GM21786 (cell line): Measurements from ENCODE around the gene PTGES3L.
A peak's percentile ranks its signal among the peaks of the same experiment; 100 is the strongest.
"Not testable (repeated sequence)": the region's sequence is repeated elsewhere in the genome, so short reads cannot be mapped to it uniquely, and the experiment has no call there.

Experiments used
- ATAC-seq: cut with Tn5 transposase; IDR thresholded peaks from one replicate; pipeline ENCODE4 v1.9.1; 2021; ENCODE audit not compliant: unreplicated experiment

The PTGES3L gene

DNA sequence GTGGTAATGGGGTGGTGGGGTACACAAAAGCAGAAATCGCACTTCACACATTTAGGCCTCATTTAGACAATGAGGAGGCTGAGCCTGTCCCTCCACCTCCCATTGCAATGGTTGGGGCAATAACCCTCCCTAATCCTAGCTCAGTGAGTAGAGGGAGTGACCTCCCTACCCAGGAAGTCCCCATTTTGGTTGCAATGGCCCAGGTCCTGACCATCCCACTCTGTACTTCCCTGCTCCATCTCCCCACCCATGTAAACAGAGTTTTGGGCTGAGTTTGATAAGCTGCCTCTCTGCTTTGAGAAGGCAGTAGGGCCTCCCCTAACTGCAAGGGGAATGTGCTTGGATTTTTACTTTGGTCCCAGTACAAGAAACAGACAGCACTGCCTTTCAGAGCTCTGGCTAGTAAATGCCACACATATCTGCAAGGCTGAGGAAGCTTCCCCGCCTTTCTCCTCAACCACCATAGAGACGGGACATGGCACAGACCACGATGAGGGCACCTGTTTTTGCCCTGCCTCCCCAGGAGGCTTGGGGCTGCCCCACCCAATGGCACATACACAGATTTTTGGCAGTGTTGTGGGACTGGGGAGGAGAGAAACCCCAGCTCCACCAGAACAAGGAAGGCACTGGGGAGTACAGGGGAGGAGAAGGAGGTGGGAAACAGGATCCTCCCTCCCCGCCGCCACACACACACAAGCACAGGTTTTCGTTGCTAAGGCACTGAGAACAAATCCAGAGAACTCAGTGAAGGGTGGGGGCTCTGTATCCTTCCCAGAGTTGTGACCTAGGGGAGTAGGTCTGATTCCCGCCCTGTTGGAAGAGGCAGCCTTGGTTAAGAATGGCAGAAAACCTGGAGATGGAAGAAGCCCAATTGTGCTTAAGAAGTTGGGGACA is 35.0 kb upstream of the PTGES3L start:
- ATAC-seq: no peak

DNA sequence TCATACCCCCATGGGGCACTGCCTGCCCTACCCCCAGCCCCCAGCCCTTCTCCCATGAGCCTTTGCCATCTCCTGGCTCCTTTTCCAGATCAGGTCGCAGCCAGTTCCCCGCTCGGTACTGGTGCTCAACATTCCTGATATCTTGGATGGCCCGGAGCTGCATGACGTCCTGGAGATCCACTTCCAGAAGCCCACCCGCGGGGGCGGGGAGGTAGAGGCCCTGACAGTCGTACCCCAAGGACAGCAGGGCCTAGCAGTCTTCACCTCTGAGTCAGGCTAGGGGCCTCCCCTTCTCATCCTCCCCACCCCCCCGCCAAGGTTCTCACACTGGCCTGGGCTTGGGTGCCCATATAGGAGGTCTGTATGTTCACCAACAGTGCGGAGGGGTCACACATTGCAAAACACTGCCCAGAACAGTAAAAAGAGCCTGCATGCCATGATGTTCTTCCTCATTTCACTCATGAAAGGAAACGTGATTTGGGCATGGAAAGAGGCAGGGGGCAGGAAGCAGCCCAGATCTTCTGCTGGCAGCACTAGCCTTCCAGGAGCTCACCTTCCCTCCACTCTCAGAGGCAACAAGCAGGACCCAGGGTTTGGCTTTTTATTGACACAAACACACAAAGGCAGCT is 34.3 kb upstream of the PTGES3L start:
- no peak for ATAC-seq

DNA sequence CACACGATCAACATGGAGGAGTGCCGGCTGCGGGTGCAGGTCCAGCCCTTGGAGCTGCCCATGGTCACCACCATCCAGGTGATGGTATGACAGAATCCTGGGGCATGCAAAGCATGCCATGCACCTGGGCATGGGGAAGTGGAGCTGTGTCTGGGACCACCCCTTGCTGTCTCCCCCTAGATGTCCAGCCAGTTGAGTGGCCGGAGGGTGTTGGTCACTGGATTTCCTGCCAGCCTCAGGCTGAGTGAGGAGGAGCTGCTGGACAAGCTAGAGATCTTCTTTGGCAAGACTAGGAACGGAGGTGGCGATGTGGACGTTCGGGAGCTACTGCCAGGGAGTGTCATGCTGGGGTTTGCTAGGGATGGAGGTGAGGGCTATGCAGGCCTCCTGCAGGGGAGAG is 33.4 kb upstream of the PTGES3L start:
- ATAC-seq: no peak

DNA sequence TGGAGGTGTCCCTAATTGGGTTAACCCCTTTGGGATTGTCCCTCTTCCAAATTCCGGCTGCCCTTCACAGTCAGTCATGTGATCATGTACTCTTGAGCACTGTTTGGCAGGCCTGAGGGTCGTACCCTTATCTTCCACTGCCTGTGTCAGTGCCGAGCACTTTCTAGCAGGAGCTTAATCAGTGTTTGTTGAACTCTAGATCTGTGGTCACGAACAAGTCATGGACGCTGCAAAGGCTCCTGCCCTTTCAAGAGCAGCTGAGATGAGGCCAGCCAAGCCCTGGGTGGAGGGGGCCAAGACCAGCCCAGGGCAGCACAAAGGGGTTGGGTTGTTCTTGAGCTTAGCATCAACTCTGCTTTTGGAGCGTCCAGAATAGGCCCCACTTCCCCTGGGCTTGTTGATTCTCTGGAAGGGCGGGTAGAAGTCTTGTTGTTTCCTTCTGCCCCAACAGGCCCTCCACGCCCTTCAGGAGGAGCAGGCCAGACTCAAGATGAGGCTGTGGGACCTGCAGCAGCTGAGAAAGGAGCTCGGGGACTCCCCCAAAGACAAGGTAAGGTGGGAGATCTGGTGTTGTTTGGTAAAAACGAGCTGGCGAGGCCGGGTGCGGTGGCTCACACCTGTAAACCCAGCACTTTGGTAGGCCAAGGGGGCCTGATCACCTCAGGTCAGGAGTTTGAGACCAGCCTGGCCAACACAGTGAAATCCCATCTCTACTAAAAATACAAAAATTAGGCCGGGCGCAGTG is 32.0 kb upstream of the PTGES3L start:
- ATAC-seq: no peak

DNA sequence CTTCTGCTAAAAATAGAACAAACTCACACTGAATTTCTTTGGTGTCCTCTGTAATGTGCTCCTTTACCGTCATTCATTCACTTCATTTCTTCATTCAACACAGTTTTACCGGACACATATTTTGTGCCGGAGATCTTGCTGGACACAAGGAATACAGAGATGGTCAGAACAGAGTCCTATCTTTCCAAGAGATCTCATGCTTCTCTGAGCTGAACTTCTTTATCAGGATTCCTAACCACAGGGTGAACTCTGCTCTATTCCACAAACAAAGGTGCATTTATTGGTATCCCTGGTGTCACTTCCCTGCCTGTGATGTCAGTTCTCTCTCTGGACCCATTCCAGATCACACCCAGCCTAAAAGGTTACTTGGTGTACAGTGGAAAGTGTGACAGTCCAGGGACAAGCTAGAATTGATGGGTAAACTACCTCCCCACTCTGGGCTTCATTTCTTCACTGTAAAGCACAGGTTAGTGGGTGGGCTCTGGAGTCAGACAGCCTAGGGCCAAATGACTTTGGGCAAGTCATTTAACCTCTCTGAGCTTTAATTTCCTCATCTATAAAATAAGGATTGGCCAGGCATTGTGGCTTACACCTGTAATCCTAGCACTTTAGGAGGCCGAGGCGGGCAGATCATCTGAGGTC is 30.9 kb upstream of the PTGES3L start:
- ATAC-seq: no peak

DNA sequence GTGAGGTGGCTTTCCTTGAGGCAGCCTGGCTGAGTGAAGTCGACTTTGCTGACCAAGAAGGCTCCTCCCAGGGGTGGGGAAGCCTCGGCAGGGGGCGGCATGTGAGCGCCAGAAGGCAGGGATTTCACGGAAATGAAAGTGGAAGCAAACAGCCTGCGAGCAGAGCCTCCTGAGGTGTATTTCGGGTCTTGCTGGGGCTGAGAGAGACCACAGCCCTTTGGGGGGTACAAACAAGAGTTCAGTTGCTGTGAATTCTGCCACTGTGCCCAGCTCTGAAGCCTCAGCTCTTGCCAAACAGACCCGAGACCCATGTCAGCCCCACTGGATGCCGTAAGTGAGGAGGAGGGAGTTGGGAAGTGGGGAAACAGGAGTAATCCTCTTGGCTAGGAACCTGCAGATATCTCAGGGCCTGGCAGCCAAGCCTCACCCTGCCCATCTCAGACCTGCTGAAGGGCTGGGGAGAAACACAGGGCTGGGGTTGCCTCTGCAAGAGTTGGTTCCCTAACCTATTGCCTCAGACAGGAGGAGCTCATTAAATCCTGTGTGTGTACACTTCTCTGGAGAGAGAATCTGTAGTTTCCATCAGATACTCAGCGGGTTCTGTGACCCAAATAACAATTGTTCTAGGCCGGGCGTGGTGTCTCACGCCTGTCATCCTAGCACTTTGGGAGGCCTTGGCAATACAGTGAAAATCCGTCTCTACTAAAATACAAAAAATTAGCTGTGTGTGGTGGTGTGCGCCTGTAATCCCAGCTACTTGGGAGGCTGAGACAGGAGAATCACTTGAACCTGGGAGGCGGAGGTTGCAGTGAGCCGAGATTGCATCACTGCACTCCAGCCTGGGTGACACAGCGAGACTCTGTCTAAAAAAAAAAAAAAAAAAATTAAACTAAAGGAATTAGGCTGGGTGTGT is 27.0 kb upstream of the PTGES3L start, which contains the start of gene IFI35:
IFI35 (plus strand) TSS at position 146 of the 913 bp plus-strand sequence; CDS start at position 310, 164 bp downstream.
- peak; percentile 81 for ATAC-seq

DNA sequence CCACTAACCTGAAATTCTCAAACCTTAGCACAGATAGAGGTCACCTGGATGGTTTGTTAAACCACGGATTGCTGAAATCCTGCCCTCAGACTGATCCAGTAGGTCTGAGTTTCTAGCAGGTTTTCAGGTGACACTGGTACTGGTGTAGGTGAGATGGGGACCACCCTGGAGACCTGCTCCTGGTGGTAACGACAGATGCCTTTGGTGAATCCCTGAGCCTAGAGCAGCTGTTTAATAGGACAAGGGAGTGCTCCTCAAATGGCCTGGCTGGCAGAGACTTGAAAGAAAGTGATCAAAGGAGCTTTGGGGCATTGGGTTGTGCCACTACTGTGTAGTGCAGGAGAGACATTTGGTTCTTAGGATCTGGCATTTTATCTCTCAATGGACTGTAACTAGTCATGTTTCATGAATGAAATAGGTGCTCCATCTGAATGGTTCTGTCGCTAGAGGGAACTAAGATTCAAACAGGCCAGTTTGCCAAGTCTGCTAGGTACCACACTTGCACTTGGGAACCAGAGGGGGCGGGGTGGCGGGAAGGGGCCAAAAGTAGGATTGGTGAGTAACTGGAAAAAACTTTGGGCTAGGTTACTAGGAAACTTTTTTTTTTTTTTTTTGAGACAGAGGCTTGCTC is 23.8 kb upstream of the PTGES3L start:
- no peak for ATAC-seq

DNA sequence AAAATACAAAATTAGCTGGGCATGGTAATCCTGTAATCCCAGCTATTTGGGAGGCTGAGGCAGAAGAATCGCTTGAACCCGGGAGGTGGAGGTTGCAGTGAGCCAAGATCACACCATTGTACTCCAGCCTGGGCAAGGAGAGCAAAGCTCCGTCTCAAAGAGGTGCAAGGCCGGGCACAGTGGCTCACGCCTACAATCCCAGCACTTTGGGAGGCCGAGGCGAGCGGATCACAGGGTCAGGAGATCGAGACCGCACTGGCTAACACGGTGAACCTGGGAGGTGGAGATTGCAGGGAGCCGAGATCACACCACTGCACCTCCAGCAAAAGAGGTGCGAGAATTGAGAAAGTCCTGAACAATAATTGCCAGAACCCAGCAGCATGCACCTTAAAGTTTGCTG is 21.0 kb upstream of the PTGES3L start:
- not testable (repeated sequence) for ATAC-seq

DNA sequence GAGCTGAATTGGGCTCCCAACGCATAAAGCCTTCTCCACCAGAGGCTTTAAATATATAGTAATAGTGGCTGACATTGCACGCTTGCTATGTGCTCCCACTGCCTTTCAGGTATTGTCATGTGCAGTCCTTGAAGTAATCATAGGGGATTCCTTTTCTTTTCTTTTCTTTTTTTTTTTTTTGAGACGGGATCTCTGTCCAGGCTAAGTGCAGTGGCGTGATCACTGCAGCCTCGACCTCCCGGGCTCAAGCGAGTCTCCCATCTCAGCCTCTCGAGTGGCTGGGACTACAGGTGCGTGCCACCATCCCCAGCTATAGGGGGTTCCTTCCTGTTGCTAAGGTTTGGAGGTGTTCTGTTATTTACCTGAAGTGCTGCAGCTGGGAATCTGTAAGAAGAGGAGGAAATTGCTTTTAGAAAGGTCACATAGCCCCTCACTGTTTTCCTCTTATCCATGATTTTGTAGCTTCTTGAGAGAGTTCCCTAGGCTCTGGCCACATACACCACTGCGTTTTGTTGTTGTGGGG is 19.2 kb upstream of the PTGES3L start:
- no peak for ATAC-seq

DNA sequence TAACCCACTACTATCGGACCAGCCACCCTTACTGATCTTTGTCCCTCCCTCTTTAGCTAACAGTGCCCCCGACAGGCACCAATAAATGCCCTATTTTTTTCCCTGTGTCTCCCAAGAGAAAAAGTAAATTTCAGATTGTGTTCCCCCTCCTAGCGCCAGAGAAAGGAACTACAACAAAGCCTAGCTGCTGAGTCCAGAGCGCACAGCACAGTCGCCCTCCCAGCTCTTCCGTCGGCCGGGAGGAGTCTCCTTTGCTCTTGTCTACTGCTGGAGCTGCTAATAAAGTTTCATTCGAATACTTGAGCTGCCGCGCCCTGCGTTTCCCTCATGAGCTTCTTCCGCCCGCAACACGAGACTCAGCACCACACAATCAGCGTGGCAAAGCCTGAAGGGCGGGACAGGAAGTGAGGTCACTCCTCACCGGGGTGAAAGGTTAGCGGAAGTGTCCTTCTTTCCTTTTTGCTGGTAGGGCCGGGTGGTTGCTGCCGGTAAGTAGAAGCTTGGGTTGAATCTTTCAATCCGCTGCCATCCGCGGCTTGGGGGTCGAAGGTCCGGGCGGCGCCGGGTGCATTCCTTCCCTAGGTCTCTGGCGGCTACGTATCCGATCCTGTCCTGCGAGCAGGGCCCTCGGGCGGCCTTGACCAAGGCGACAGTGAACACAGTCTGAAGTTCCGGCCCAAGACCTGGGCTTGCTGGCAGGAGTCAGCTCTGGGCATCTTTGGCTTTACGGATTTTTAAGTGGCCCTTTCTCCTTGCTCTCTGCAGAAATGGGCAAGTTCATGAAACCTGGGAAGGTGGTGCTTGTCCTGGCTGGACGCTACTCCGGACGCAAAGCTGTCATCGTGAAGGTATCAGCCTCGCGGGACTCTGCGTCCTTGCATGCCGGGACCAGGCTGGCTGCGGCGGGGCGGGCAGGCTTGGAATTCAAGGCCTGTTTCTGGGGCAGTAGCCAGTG is 18.4 kb upstream of the PTGES3L start, which contains the start of gene RPL27:
RPL27 (plus strand) TSS at position 436 of the 955 bp plus-strand sequence; CDS start at position 768, 332 bp downstream.
- ATAC-seq: peak; percentile 94

DNA sequence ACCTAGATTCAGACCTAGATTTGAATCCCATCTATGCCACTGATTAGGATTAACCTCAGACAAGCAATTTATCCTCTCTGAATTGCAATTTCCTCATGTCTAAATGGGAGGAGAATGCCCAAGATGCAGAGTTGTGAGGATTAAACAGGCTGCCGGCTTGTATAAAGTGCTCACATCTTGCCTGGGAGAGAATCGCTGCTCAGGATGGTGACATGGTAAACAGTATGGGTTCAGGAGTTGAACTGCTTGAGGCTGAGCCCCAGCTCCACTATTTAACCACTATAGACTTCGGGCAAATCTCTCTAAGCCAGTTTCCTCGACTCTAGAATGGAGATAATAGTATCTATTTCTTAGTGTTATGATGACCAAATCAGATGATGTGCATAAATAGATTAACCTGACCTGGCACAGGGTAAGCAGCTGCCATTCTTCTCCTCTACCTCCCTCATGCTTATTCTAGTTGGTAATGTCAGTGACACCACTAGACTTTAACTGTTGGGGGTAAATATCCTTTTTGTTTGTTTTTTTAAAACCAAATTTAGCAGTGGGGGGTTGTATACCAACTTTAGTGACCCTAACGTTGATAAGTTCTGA is 17.6 kb upstream of the PTGES3L start:
- ATAC-seq: no peak

DNA sequence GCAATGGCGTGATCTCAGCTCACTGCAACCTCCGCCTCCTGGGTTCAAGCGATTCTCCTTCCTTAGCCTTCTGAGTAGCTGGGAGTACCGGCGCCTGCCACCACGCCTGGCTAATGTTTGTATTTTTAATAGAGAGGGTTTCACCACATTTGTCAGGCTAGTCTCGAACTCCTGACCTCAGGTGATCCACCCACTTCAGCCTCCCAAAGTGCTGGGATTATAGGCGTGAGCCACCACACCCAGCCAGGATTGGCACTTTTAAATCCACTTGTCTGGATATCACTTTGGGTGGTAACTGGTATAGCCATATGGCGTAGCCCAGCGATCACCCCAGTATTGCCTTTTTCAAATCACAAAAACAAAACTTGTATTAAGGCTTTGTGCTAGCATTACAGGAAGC is 14.0 kb upstream of the PTGES3L start:
- ATAC-seq: not testable (repeated sequence)

DNA sequence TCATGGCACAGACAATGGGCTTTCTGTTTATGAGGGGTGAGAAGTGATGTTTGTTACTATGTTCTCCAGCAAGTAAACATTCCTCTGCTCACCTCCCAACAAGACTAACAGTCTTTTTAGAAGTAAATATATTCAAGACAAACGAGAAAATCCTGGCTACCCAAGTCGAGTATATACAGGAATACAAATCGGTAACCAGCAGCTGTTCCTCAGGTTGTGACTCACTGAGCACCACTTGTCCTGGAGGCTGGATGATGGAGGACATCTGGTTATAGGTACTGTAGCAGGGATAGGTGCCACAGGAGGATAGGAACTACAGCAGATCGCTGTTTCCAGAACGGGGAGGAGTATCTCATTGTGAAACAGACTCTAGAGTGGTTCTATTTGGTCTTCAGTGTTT is 13.0 kb upstream of the PTGES3L start:
- no peak for ATAC-seq

DNA sequence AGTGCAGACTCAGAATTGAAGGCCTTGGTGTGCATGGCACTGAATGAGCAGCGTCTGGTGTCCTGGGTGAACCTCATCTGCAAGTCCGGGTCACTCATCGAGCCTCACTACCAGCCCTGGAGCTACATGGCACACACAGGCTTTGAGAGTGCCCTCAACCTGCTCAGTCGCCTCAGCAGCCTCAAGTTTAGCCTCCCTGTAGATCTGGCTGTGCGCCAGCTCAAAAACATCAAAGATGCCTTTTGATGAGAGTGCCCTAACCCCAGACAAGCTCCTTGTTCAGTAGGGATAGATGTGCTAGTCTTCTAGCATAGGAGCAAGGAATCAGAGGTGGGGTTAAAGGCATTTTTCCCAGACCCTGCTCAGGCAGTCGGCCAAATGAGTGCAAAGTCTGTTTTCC is 11.6 kb upstream of the PTGES3L start:
- no peak for ATAC-seq

DNA sequence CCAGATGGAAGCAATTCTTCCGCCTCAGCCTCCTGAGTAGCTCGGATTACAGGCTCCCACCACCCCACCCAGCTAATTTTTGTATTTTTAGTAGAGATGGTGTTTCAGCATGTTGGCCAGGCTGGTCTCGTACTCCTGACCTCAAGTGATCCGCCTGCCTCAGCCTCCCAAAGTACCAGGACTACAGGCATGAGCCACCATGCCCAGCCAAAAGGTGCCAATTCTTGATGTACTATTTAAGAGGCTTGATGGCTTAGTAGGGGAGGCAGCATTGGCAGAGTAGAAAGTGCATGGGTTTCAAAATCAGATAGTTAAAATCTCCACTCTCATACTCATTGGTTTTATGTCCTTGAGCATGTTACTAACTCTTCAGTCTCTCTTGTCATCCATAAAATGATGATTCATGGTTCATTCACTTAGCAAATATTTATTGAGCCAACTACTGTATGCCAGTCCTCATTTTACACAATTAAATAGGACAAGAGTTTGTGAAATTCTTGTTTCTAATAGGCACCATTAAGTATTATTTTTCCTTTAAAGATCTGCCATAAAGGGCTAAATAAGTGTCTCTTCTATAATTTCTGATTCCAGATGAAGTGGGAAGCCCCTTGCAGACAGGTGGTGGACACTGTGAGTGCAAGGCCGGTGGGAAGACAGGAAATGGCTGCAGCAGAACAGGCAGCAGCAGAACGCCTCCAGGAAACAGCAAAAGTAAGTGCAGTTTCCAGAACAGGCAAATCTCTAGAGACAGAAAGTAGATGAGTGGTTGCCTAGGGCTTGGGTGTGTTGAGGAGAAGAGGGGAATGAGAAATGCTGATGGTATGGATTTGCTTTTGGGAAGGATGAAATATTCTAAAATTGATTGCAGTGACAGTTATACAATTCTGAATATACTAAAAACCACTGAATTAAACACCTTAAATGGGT is 10.1 kb upstream of the PTGES3L start:
- ATAC-seq: no peak

DNA sequence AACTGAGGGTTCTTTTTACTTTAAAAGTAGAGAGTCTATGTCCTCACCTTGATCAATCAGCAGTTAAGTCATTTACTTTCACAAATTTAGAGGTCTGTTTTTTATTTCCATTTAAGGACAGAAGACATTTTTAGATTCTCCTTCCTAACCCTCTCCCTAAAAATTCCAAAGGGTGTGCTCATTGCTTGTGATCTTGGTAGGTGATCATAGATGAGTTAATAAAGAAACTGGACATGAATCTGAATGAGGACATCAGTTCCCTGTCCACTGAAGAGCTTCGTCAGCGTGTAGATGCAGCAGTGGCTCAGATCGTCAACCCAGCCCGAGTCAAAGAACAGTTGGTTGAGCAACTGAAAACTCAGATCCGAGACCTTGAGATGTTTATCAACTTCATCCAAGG is 9.3 kb upstream of the PTGES3L start:
- no peak for ATAC-seq

DNA sequence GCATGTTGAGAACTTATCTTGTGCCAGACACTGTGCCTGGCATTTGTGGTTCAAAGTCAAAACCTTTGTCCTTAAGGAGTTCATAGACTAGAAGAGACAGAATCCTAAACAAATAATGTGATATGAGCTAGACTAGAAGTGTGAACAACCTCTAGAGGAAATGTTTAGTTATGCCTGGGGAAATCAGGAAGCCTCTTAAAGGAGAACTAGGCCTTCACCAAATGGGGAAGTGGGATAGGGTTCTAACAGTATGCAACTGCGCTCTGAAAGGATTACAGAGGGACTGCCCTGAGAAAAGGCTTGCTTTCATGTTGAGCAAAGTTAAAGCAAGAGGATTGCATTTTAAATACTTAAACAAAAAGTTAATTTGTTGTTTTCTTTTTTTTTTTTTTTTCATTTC is 5.3 kb upstream of the PTGES3L start:
- ATAC-seq: no peak
